HepG2 (cell line): ENCODE results near the gene KRT17. TPM values are rescaled to one million over a fixed set of nuclear protein-coding genes. Genes with fewer than 3 reads are reported as not detected.

Experiments
- AKAP8 ChIP-seq: sonication (generic); formaldehyde crosslinking; IDR thresholded peaks from 2 replicates; pipeline ENCODE4 v1.5.1; 2020; ENCODE audit warnings: mild to moderate bottlenecking, missing genetic modification reagents
- ARHGAP35 ChIP-seq: sonication (generic); formaldehyde crosslinking; IDR thresholded peaks from 2 replicates; pipeline ENCODE4 v1.9.0; 2022; ENCODE audit warnings: mild to moderate bottlenecking, inconsistent platforms, moderate library complexity, missing genetic modification reagents, borderline replicate concordance
- ATF2 ChIP-seq: sonication (generic); formaldehyde crosslinking; IDR thresholded peaks from 2 replicates; pipeline ENCODE4 v1.4.0; 2020; ENCODE audit warnings: missing genetic modification reagents
- EP300 ChIP-seq, 3 experiments: sonication (generic) in 1 of 3; formaldehyde crosslinking in 1 of 3; IDR thresholded peaks; 2 replicates each; pipeline versions ENCODE4 v1.5.1 to v1.6.1; 2011 to 2020; ENCODE audit warnings: low read depth in 2 of 3, low read length in 2 of 3, borderline replicate concordance in 1 of 3, improper control_type of control experiment in 1 of 3, mild to moderate bottlenecking in 1 of 3, missing genetic modification reagents in 1 of 3, moderate library complexity in 1 of 3
- ERF ChIP-seq: IDR thresholded peaks from 2 replicates; pipeline ENCODE4 v1.6.1; 2018; ENCODE audit warnings: missing biosample characterization, missing genetic modification reagents
- ETV6 ChIP-seq: sonication (generic); formaldehyde crosslinking; conservative IDR thresholded peaks from 2 replicates; pipeline ENCODE4 v1.4.0; 2020; ENCODE audit warnings: missing genetic modification reagents
- HMGXB4 ChIP-seq, 2 experiments: sonication (generic) in 1 of 2; formaldehyde crosslinking in 1 of 2; IDR thresholded peaks; 2 replicates each; pipeline versions ENCODE4 v1.4.0 to v1.6.1; 2018 to 2020; ENCODE audit warnings: missing genetic modification reagents in 2 of 2, borderline replicate concordance in 1 of 2, low read depth in 1 of 2, mild to moderate bottlenecking in 1 of 2, missing biosample characterization in 1 of 2
- IRF9 ChIP-seq: sonication (generic); formaldehyde crosslinking; IDR thresholded peaks from 2 replicates; pipeline ENCODE4 v1.8.0; 2022; ENCODE audit warnings: missing genetic modification reagents, mild to moderate bottlenecking, borderline replicate concordance
- MEIS1 ChIP-seq: sonication (generic); formaldehyde crosslinking; IDR thresholded peaks from 2 replicates; pipeline ENCODE4 v1.9.0; 2021; ENCODE audit warnings: mild to moderate bottlenecking, missing genetic modification reagents, moderate library complexity, borderline replicate concordance
- MTA1 ChIP-seq: sonication (generic); formaldehyde crosslinking; IDR thresholded peaks from 2 replicates; pipeline ENCODE4 v1.4.0; 2020; ENCODE audit warnings: missing genetic modification reagents, mild to moderate bottlenecking, borderline replicate concordance
- MXD3 ChIP-seq: IDR thresholded peaks from 2 replicates; pipeline ENCODE4 v1.6.1; 2016; ENCODE audit warnings: mild to moderate bottlenecking, missing biosample characterization, missing genetic modification reagents
- PPARG ChIP-seq: conservative IDR thresholded peaks from 2 replicates; pipeline ENCODE4 v1.6.1; 2016; ENCODE audit warnings: missing biosample characterization, missing genetic modification reagents
- RFXAP ChIP-seq: sonication (generic); formaldehyde crosslinking; IDR thresholded peaks from 2 replicates; pipeline ENCODE4 v1.4.0; 2020; ENCODE audit warnings: missing genetic modification reagents, borderline replicate concordance
- SIX1 ChIP-seq: sonication (generic); formaldehyde crosslinking; IDR thresholded peaks from 2 replicates; pipeline ENCODE4 v1.4.0; 2020; ENCODE audit warnings: missing genetic modification reagents, borderline replicate concordance
- SP5 ChIP-seq: IDR thresholded peaks from 2 replicates; pipeline ENCODE4 v1.6.1; 2016; ENCODE audit warnings: low read depth, borderline replicate concordance
- TEAD3 ChIP-seq: optimal IDR thresholded peaks from 2 replicates; pipeline ENCODE3; 2016; ENCODE audit warnings: borderline replicate concordance
- XRCC5 ChIP-seq: fragments of 200-400 bp; formaldehyde crosslinking; optimal IDR thresholded peaks from 2 replicates; pipeline ENCODE3; 2017; ENCODE audit warnings: mild to moderate bottlenecking, low read length
- ZBTB3 ChIP-seq: sonication (generic); formaldehyde crosslinking; IDR thresholded peaks from 2 replicates; pipeline ENCODE4 v1.4.0; 2020; ENCODE audit warnings: low read depth, mild to moderate bottlenecking, moderate library complexity, missing genetic modification reagents, borderline replicate concordance
- ZBTB33 ChIP-seq: sonication (generic); formaldehyde crosslinking; IDR thresholded peaks from 2 replicates; pipeline ENCODE4 v1.4.0; 2020; ENCODE audit warnings: missing genetic modification reagents
- ZNF20 ChIP-seq: sonication (generic); formaldehyde crosslinking; IDR thresholded peaks from 2 replicates; pipeline ENCODE4 v1.4.0; 2020; ENCODE audit warnings: mild to moderate bottlenecking, moderate library complexity, missing genetic modification reagents
- ZNF614 ChIP-seq: IDR thresholded peaks from 2 replicates; pipeline ENCODE4 v1.6.1; 2018; ENCODE audit warnings: missing biosample characterization, missing genetic modification reagents, inconsistent platforms, borderline replicate concordance
- polyA plus RNA-seq, 8 experiments: library from polyadenylated mRNA; depleted of rRNA in 3 of 8; stranded (reverse) in 7 of 8; unstranded in 1 of 8; fragments of >200 nt; fragmentation: Illumina TruSeq in 4 of 8; extraction: Trizol in 4 of 8; gene quantifications; 2 replicates each; pipeline versions ENCODE4 v1.2.1 to v1.2.3, GENCODE V29; 2011 to 2016; ENCODE audit warnings: low read depth in 4 of 8, missing spikeins in 1 of 8, mixed read lengths in 1 of 8; ENCODE audit not compliant: insufficient read depth in 1 of 8
- total RNA-seq, 5 experiments: library from RNA; depleted of rRNA; stranded (reverse); fragments of >200 nt; fragmentation: Illumina TruSeq; extraction: Trizol; gene quantifications; 2 replicates each; pipeline ENCODE4 v1.2.3, GENCODE V29; 2016; ENCODE audit warnings: low read depth in 1 of 5

The KRT17 gene
- total and polyA plus RNA-seq, 2 of the 13 experiments (the other 11 are each of a cell fraction or from before 2014, with no cell fraction given), result 0.38 to 0.82 TPM

GRCh38 chr17:41647940-41648410 lies 23.6 kb upstream of the KRT17 start (continued):
- TF ChIP-seq SIX1 (CRISPR knock-in tag) (0 out of 2 replicates have a peak, but pooled peaks have one; percentile 19), MTA1 (CRISPR knock-in tag) (no peak), TEAD3 (CRISPR knock-in tag) (peak; percentile 72), ZNF20 (CRISPR knock-in tag) (no peak), ZBTB3 (CRISPR knock-in tag) (peak; percentile 25; the same call in 1 of the 2 replicates), PPARG (CRISPR knock-in tag) (0 out of 2 replicates have a peak, but pooled peaks have one; percentile 25), IRF9 (CRISPR knock-in tag) (peak; percentile 27; the same call in 1 of the 2 replicates), ARHGAP35 (0 out of 2 replicates have a peak, but pooled peaks have one; percentile 14), ETV6 (CRISPR knock-in tag) (0 out of 2 replicates have a peak, but pooled peaks have one; percentile 62), ZNF614 (CRISPR knock-in tag) (peak; percentile 34; the same call in 1 of the 2 replicates), SP5 (CRISPR knock-in tag) (0 out of 2 replicates have a peak, but pooled peaks have one; percentile 9), MXD3 (CRISPR knock-in tag) (peak; percentile 73), ATF2 (CRISPR knock-in tag) (peak; percentile 54; the same call in 1 of the 2 replicates), RFXAP (CRISPR knock-in tag) (0 out of 2 replicates have a peak, but pooled peaks have one; percentile 1), XRCC5 (peak; percentile 92), EP300 (IDR thresholded peaks at IDR 0.05; ENCODE audit: low read depth in 2 of 2, low read length in 2 of 2) (no peak), EP300 (CRISPR knock-in tag; IDR thresholded peaks at IDR 0.05; ENCODE audit: borderline replicate concordance) (no peak), ERF (peak; percentile 69), AKAP8 (CRISPR knock-in tag) (0 out of 2 replicates have a peak, but pooled peaks have one; percentile 29), MEIS1 (CRISPR knock-in tag) (peak; percentile 40; the same call in 1 of the 2 replicates), HMGXB4 (CRISPR knock-in tag; IDR thresholded peaks at IDR 0.05; ENCODE audit: borderline replicate concordance in 1 of 2, low read depth in 1 of 2) (peak; percentile 25 to 83; a peak in 3 of 4 replicates), ZBTB33 (CRISPR knock-in tag) (peak; percentile 33; the same call in 1 of the 2 replicates)
